SHP77 (cell line): ENCODE results near the gene STOML2.
"Not testable (repeated sequence)": the region's sequence is repeated elsewhere in the genome, so short reads cannot be mapped to it uniquely, and the experiment has no call there.

Source experiments
- DNase-seq, 2 experiments: peaks; one replicate each; lab custom pipeline; 2025; lab: John Stamatoyannopoulos, UW

Gene STOML2

DNA sequence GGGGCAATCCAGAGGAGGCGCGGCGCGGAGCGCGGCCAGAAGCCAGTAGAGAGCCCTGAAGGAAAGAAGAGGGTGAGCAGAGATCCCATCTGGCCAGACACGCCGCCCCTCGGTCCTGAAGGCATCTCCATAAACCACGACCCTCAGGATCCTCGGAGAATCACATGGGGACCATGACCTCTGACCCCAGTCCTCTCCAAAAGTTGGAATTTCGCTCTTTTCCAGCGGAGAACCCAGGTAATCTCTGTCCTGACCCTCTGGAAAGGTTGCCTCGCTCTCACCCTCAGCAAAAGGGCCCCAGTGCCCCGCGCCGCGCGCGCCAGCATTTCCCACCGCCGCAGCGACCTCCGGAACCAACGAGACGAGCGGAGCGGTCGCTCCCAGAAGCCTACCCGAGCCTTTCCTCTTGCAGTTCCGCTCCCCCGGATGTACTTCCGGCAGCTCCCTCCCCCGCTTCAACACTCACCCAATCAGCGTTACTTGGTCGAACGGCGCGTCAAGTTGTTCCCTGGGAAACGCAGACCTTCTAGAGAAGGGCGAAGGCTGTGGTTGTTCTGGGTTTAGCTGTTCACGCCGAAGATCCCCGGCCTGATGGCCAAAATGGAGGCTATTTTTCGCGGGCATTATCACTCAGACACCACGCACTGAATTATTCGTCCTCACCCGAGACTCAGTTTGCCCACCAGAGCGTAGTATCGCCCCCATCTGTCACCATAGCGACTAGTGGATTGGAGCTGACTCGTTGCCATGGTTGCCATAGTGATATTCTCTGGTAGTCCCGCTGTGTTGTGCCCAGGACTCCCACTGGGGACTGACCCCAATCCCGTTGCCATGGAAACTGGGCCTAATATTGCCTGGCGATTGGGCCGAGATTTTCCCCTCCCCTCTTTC, at the start of gene STOML2:
TSS of gene STOML2 (minus strand) at position 363 of the 891 bp plus-strand sequence. CDS start at position 326, 37 bp downstream.
- peak; percentile 82 to 87 for DNase-seq

DNA sequence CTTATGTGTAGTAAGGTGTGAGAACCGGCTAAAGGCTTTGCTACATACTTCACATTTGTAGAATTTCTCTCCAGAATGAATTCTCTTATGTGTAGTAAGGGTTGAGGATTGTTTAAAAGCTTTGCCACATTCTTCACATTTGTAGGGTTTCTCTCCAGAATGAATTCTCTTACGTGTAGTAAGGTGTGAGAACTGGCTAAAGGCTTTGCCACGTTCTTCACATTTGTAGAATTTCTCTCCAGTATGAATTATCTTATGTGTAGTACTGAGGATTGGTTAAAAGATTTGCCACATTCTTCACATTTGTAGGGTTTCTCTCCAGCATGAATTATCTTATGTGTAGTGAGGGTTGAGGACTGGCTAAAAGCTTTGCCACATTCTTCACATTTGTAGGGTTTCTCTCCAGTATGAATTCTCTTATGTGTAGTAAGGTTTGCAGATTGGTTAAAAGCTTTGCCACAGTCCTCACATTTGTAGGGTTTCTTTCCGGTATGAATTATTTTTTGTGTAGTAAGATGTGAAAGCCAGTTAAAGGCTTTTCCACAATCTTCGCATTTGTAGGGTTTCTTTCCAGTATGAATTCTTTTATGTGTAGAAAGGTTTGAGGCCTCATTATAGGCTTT, 45.1 kb upstream of the STOML2 start:
- DNase-seq: not testable (repeated sequence)

- no peak for DNase-seq
Measured at GRCh38 chr9:35142037-35142436, 39.1 kb upstream of the STOML2 start.

DNA sequence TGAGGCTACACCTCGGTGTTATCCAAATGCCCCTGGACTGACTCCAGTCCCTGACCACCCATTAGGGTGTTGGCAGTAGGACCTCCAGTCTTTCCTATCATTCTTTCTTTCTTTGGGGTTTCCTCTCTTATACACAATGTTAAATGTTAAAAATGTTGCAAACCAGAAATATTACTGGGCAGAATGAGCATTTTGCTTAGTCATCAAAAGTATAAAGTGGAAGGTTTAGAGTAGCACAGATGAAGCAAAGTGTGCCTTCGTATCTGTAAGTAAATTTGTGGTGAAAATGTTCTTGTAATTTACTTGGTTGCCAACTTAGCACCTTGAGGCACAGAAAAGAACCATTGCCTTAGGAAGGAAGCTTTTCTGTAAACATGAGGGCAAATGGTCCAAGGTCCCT, 37.2 kb upstream of the STOML2 start:
- no peak for DNase-seq

DNA sequence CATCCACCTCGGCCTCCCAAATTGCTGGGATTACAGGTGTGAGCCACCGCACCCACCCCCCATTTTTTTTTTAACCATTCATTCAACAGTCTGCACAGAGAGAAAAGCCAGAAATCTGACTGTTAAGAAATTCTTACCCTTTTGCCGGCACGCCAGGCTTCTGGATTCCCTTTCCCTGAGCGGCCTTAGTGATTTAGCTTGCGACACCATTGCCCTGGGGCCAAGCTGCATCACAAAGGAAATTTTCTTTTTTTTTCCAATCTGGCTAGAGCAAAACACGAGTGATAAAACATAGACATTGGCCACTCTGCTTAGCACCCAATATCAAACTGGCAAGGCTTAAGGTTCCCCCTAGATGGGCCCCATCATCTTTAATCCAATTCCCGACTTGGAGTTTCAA, 33.9 kb upstream of the STOML2 start:
- no peak for DNase-seq

DNA sequence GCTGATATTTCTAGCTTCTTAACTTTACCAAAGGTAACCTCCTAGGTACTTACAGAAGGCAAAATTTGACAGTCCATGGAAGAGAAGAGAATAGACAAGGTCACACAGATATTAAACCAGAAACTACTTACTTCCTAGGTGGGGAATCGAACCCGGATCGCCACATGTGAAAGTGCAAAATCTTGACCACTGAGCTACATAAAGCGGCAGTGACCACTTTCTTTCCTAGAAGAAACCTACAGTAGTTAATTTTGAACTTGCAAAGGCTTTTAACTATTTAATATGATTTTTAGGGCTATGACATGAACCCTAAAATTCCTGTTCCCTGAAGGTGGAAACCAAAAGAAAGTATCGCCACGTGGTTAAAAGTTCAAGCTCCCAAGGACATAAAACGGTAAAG, 33.1 kb upstream of the STOML2 start:
- no peak for DNase-seq

DNA sequence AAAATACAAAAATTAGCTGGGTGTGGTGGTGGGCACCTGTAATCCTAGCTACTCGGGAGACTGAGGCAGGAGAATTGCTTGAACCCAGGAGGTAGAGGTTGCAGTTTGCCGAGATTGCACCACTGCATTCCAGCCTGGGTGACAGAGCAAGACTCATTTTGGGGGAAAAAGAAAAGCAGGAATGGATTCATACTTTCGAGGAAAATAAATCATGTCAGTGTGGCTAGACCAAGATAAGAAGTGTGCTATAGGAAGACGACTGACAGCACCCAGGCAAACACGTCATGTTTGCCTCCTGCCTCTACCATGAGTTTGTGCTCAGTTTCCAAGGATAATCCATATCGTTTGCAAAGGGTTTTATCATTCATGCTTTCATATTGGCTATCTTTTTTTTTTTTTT, 32.0 kb upstream of the STOML2 start:
- DNase-seq: no peak

DNA sequence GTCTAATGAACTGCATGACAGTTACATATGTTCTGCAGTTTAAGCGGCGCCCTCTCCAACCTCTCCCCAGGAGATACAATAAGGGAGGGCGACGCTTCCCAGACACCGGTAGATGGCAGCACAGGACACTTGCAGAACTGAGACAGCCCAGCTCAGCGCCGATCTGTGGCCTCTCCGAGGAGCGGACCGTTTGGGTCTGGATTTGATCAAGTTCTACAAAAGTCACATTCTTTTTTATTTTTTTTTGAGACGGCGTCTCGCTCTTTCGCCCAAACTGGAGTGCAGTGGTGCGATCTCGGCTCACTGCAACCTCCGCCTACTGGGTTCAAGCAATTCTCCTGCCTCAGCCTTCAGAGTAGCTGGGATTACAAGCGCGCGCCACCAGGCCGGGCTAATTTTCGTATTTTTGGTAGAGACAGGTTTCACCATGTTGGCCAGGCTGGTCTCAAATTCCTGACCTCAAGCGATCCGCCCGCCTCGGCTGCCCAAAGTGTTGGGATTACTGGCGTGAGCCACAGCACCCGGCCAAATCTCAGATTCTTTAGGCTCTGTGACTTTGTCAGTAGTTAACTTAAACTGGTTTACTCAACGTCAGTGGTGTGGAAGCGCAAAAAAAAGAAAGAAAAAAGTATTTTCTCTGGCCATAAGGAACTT, 14.1 kb upstream of the STOML2 start:
- DNase-seq: peak; percentile 52 to 82

GRCh38 chr9:35116539-35116897, 13.6 kb upstream of the STOML2 start:
- no peak for DNase-seq

DNA sequence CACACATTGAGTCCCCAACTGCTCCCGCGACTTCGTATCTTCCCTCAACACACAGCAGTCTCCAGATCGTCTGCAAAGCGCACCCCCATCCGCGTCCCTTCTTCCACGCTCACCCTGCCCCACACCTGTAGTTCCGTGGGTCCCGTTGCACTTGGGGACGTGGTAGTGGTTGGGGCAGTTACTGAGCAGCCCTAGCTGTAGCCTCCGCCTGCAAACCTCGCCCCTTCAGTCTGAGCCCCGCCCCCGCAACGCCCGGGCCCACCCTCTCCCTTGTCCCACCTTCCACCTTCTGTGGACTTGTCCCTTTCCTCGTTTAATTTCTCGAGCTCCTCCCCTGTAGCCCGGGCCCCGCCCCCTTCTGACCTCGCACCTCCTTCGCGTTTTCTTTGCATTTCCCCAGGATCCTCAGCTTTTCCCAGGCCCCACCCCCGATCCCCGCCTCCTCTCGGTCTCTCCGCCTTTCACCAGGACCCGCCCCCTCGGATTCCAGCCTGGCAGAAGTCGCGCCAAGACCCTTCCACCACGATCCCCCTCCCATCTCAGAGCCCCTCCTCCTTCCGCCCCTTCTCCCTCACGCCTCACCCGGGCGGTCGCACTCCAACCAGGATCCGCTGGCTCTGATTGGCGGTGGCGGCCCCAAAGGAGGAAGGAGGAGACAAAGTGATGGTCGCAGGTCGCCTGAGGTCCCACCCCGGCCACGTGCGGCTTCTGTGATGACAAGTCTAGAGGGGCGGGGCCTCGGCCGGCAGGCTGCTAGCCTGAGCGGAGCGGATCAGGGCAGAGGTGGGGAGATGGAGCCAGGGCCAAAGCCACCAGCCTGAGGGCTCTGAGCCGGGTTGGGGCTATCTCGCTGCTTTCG, 13.0 kb upstream of the STOML2 start, which contains the start of gene ATOSB:
TSS of gene ATOSB (minus strand) at position 183 of the 859 bp plus-strand sequence. CDS start 7,588 bp downstream, outside the sequence.
- peak; percentile 83 for DNase-seq

GRCh38 chr9:35114840-35115628, 12.1 kb upstream of the STOML2 start:
- no peak for DNase-seq

GRCh38 chr9:35114113-35114839, 11.3 kb upstream of the STOML2 start:
- DNase-seq: peak; percentile 23 to 30

GRCh38 chr9:35112257-35113020, 9.5 kb upstream of the STOML2 start:
- DNase-seq: no peak

DNA sequence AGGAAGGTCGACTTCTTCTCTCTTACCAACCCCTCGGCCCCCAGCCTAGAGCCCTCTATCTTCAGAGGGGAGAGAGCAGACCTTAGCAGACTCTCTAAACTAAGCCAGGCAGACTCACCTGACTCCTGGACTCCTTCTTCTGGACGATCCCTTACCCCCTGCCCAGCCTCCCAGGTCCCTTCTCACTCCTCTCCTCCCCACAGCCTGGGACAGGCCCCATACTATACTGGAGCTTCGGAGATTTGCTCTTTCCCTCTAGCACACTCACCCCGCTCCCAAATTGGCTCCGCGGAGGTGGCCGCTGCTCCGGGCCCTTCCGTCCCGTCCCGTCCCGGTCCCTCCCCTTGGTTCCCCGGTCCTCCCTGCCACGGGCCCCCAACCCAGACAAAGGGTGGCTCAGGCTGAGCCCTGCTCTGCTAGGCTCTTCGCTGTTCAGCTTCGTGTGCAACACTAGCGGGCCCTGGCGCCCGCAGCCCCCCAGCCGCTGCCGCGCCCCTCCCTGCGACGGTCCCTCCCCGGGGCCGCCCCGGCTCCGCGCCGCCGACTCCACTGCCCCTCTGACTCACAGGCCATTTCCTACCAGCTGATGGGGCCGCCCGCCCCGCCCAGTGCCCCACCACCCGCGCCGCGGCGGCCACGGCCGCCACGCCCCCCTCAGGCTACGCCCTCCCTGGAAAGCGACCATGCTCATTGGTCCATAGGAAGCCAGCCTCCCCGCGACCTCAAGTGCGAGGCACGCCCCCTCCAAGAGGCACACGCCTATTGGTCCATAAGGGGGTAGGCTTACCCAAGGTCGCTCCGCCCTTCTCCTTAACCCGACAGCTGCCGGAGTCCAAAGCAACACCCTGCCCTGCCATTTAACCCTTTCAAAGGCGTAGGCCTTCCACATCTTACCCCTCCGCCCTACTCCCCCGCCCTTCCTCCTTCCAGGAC, 8.3 kb upstream of the STOML2 start:
- DNase-seq: peak; percentile 83 to 93

DNA sequence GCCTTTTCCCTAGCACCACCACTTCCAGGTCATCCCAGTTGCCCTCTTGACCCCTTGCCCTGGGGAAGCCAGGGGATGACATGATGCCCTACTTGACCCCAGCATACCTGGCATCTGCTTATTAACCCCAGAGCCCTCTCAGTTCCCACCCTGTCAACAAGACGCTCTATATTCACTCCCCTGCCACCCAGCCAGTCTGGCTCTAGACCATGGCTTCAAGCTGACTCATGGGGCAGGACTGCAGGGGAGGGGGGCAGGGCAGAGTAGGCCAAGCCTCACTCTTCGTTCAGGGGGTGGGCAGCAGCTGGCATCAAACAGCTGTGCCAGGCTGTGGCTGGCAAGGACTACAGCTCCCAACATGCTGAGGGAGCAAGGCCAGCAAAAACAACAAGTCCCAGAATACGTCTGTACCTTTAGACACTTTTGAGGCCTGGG, 7.4 kb upstream of the STOML2 start:
- no peak for DNase-seq

- DNase-seq: no peak
Measured at GRCh38 chr9:35108946-35109575, 6.1 kb upstream of the STOML2 start.

DNA sequence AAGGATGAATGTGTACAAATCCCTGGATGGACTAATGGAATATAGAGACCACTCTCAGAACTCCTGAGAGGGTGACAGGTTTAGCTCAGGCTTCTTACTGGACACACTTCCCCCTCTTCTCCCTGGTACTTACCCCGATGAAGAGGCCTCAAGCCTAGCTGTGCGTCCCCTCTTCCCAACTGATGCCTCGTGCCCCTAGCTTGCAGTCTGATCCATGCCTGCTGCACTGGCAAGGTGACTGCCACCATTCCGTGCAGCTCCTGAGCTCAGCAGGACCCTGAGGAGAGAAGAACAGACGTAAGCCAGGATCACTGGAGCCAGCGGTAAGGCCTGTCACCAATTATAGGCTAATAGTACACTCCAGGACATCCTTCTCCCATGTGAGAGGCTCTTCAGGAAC, 5.5 kb upstream of the STOML2 start:
- no peak for DNase-seq
